HepG2 (cell line): ENCODE measurements around the gene PLK3. TPM values are rescaled to one million over a fixed set of nuclear protein-coding genes. Genes with fewer than 3 reads are reported as not detected.

ENCODE experiments used
- ATAD3A ChIP-seq: sonication (generic); formaldehyde crosslinking; IDR thresholded peaks from 2 replicates; pipeline ENCODE4 v1.4.0; 2020; ENCODE audit warnings: missing genetic modification reagents
- CHD2 ChIP-seq: IDR thresholded peaks from 2 replicates; pipeline ENCODE4 v1.6.1; 2011; ENCODE audit warnings: low read depth, low read length, improper control_type of control experiment
- HCFC1 ChIP-seq: fragments of 150-350 bp; IDR thresholded peaks from 2 replicates; pipeline ENCODE4 v1.6.1; 2014; ENCODE audit warnings: low read depth, low read length
- KAT7 ChIP-seq: IDR thresholded peaks from 2 replicates; pipeline ENCODE4 v1.6.1; 2018; ENCODE audit warnings: borderline replicate concordance, missing compliant biosample characterization
- NCOA2 ChIP-seq: sonication (generic); formaldehyde crosslinking; IDR thresholded peaks from 2 replicates; pipeline ENCODE4 v1.8.0; 2022; ENCODE audit warnings: inconsistent platforms
- PRMT3 ChIP-seq: sonication (generic); formaldehyde crosslinking; IDR thresholded peaks from 2 replicates; pipeline ENCODE4 v1.8.1; 2022; ENCODE audit warnings: low read depth, mild to moderate bottlenecking, moderate library complexity, missing genetic modification reagents, borderline replicate concordance
- ZNF256 ChIP-seq: sonication (generic); formaldehyde crosslinking; conservative IDR thresholded peaks from 2 replicates; pipeline ENCODE4 v1.4.0; 2020; ENCODE audit warnings: missing genetic modification reagents
- ZNF367 ChIP-seq: sonication (generic); formaldehyde crosslinking; IDR thresholded peaks from 2 replicates; pipeline ENCODE4 v1.4.0; 2020; ENCODE audit warnings: missing genetic modification reagents, borderline replicate concordance
- ZNF598 ChIP-seq: sonication (generic); formaldehyde crosslinking; IDR thresholded peaks from 2 replicates; pipeline ENCODE4 v1.5.1; 2020; ENCODE audit warnings: mild to moderate bottlenecking, missing genetic modification reagents, borderline replicate concordance
- ZNF616 ChIP-seq: sonication (generic); formaldehyde crosslinking; IDR thresholded peaks from 2 replicates; pipeline ENCODE4 v1.5.0; 2020; ENCODE audit warnings: low read depth, mild to moderate bottlenecking, missing genetic modification reagents
- ZNF7 ChIP-seq: IDR thresholded peaks from 2 replicates; pipeline ENCODE4 v1.6.1; 2016; ENCODE audit warnings: missing biosample characterization, missing genetic modification reagents
- polyA plus RNA-seq, 8 experiments: library from polyadenylated mRNA; depleted of rRNA in 3 of 8; stranded (reverse) in 7 of 8; unstranded in 1 of 8; fragments of >200 nt; fragmentation: Illumina TruSeq in 4 of 8; extraction: Trizol in 4 of 8; gene quantifications; 2 replicates each; pipeline versions ENCODE4 v1.2.1 to v1.2.3, GENCODE V29; 2011 to 2016; ENCODE audit warnings: low read depth in 4 of 8, missing spikeins in 1 of 8, mixed read lengths in 1 of 8; ENCODE audit not compliant: insufficient read depth in 1 of 8
- total RNA-seq, 5 experiments: library from RNA; depleted of rRNA; stranded (reverse); fragments of >200 nt; fragmentation: Illumina TruSeq; extraction: Trizol; gene quantifications; 2 replicates each; pipeline ENCODE4 v1.2.3, GENCODE V29; 2016; ENCODE audit warnings: low read depth in 1 of 5
- TF ChIP-seq, protein P1 (sequence below): sonication (generic); formaldehyde crosslinking; IDR thresholded peaks from 2 replicates; pipeline ENCODE4 v1.4.0; 2020; ENCODE audit warnings: mild to moderate bottlenecking, missing genetic modification reagents
- TF ChIP-seq, protein P2 (sequence below): sonication (generic); formaldehyde crosslinking; IDR thresholded peaks from 2 replicates; pipeline ENCODE4 v1.4.0; 2020; ENCODE audit warnings: missing genetic modification reagents
- TF ChIP-seq, protein P3 (sequence below): sonication (generic); formaldehyde crosslinking; IDR thresholded peaks from 2 replicates; pipeline ENCODE4 v1.4.0; 2020; ENCODE audit warnings: mild to moderate bottlenecking, missing genetic modification reagents, borderline replicate concordance

PLK3 gene
- total and polyA plus RNA-seq, 2 of the 13 experiments (the other 11 are each of a cell fraction or from before 2014, with no cell fraction given), result 9.8 to 16.9 TPM

DNA sequence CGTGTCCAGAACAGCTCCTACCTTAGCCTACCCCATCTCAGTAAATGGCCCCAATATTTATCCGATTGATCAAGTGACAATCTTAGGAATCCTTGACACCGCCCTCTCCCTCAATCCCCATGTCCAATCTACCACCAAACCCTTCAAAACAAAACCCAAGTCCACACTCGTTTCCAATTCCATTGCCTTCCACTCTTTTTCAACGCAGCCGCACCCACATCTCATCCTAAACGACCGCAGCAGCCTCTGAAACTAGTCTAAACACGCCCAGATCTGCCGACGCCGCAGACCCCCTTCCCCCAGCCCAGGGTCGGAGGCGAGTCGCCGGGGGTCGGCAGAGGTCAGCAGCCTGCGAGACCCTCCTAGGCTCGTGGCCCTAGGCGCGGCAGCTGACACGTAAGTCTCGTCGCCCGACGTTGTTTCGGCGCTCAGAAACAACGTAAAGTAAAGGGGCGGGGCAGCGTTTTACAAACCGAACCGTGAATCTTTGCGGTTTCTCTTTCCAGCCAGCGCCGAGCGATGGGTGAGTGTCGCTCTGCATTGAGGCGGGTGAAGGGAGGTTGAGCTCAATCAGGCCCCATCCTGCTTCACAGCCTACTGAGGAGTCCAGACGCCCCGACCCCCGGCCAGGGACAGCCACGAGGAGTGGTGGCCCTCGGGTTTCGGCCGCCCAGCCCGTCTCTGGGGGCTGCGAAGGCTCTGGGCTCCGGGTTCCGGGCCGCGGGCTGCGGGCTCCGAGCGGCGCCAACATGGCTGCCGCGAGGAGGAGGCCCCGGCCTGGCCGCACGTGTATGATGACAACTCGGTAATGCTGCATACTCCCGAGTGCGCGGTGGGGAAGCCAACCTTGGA is 24.9 kb upstream of the PLK3 start, which contains the start of gene RPS8 (continued):
- TF ChIP-seq, protein P1, sequence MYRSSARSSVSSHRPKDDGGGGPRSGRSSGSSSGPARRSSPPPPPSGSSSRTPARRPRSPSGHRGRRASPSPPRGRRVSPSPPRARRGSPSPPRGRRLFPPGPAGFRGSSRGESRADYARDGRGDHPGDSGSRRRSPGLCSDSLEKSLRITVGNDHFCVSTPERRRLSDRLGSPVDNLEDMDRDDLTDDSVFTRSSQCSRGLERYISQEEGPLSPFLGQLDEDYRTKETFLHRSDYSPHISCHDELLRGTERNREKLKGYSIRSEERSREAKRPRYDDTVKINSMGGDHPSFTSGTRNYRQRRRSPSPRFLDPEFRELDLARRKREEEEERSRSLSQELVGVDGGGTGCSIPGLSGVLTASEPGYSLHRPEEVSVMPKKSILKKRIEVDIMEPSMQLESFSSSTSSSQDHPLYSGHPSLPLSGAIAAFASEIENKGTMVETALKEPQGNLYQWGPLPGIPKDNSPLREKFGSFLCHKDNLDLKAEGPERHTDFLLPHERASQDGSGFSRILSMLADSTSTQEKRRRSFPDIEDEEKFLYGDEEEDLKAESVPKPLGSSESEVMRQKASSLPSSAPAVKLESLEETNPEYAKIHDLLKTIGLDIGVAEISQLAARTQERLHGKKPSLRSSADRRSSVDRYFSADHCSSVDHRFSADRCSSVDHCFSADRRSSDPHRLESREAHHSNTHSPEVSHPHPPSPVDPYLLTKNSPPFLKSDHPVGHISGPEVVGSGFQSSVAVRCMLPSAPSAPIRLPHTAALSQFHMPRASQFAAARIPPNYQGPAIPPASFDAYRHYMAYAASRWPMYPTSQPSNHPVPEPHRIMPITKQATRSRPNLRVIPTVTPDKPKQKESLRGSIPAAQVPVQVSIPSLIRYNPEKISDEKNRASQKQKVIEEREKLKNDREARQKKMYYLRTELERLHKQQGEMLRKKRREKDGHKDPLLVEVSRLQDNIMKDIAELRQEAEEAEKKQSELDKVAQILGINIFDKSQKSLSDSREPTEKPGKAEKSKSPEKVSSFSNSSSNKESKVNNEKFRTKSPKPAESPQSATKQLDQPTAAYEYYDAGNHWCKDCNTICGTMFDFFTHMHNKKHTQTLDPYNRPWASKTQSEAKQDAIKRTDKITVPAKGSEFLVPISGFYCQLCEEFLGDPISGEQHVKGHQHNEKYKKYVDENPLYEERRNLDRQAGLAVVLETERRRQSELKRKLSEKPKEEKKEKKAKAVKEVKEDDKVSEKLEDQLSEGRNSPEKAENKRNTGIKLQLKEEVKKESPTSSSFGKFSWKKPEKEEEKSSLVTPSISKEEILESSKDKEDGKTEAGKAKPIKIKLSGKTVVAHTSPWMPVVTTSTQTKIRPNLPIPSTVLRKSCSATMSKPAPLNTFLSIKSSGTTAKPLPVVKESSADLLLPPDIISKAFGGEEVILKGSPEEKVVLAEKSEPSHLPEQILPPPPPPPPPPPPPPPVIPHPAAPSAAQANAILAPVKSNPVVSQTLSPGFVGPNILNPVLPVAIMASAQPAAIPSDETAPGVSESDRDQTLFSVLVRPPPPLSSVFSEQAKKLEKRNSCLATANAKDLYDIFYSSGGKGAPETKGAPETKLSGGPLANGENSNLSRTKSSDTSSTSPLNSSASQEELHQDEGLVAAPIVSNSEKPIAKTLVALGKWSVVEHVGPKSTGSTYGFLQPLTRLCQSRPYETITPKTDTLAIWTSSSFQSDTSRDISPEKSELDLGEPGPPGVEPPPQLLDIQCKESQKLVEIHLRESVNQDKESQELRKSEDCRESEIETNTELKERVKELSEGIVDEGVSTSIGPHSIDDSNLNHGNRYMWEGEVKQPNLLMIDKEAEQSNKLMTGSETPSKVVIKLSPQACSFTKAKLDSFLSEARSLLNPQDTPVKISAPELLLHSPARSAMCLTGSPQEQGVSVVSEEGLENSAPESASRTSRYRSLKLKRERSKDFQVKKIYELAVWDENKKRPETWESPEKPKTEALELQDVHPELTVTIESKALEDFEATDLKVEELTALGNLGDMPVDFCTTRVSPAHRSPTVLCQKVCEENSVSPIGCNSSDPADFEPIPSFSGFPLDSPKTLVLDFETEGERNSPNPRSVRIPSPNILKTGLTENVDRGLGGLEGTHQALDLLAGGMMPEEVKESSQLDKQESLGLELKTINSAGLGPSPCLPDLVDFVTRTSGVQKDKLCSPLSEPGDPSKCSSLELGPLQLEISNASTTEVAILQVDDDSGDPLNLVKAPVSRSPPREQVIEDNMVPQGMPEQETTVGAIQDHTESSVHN (CRISPR knock-in tag), result no peak
- TF ChIP-seq ZNF598 (CRISPR knock-in tag) (no peak), ZNF7 (CRISPR knock-in tag) (no peak), ZNF616 (CRISPR knock-in tag) (peak; percentile 5; the same call in 1 of the 2 replicates), KAT7 (CRISPR knock-in tag) (peak; percentile 80), PRMT3 (CRISPR knock-in tag) (no peak), ZNF367 (peak; percentile 56; the same call in 1 of the 2 replicates), ATAD3A (CRISPR knock-in tag) (no peak), ZNF256 (CRISPR knock-in tag) (peak; percentile 96), CHD2 (peak; percentile 73), NCOA2 (peak; percentile 58), HCFC1 (peak; percentile 72)
- TF ChIP-seq, protein P2, sequence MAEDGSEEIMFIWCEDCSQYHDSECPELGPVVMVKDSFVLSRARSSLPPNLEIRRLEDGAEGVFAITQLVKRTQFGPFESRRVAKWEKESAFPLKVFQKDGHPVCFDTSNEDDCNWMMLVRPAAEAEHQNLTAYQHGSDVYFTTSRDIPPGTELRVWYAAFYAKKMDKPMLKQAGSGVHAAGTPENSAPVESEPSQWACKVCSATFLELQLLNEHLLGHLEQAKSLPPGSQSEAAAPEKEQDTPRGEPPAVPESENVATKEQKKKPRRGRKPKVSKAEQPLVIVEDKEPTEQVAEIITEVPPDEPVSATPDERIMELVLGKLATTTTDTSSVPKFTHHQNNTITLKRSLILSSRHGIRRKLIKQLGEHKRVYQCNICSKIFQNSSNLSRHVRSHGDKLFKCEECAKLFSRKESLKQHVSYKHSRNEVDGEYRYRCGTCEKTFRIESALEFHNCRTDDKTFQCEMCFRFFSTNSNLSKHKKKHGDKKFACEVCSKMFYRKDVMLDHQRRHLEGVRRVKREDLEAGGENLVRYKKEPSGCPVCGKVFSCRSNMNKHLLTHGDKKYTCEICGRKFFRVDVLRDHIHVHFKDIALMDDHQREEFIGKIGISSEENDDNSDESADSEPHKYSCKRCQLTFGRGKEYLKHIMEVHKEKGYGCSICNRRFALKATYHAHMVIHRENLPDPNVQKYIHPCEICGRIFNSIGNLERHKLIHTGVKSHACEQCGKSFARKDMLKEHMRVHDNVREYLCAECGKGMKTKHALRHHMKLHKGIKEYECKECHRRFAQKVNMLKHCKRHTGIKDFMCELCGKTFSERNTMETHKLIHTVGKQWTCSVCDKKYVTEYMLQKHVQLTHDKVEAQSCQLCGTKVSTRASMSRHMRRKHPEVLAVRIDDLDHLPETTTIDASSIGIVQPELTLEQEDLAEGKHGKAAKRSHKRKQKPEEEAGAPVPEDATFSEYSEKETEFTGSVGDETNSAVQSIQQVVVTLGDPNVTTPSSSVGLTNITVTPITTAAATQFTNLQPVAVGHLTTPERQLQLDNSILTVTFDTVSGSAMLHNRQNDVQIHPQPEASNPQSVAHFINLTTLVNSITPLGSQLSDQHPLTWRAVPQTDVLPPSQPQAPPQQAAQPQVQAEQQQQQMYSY, result peak; percentile 52; the same call in 1 of the 2 replicates
- TF ChIP-seq, protein P3, sequence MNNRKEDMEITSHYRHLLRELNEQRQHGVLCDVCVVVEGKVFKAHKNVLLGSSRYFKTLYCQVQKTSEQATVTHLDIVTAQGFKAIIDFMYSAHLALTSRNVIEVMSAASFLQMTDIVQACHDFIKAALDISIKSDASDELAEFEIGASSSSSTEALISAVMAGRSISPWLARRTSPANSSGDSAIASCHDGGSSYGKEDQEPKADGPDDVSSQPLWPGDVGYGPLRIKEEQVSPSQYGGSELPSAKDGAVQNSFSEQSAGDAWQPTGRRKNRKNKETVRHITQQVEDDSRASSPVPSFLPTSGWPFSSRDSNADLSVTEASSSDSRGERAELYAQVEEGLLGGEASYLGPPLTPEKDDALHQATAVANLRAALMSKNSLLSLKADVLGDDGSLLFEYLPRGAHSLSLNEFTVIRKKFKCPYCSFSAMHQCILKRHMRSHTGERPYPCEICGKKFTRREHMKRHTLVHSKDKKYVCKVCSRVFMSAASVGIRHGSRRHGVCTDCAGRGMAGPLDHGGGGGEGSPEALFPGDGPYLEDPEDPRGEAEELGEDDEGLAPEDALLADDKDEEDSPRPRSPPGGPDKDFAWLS (CRISPR knock-in tag), result no peak
